Liver (tissue), 9 donors: ENCODE data around the gene SASH1. TPM values are rescaled to one million over a fixed set of nuclear protein-coding genes. Genes with fewer than 3 reads are reported as not detected.

Experiments used
- DNase-seq: peaks from one replicate; pipeline ENCODE4 v3.0.0-alpha.2; 2017; ENCODE audit warnings: low spot score
- H3K27ac ChIP-seq, 2 donors: one replicate each; pipeline ENCODE4 v1.7.0; 2013; ENCODE audit warnings: inconsistent platforms in 2 of 2, low read length in 2 of 2, control low read depth in 1 of 2, low read depth in 1 of 2, mild to moderate bottlenecking in 1 of 2
- H3K27me3 ChIP-seq, 4 donors: one replicate each; pipeline versions ENCODE4 v1.6.1 to v1.7.0; 2013; ENCODE audit warnings: low read length in 3 of 4, inconsistent platforms in 1 of 4, mild to moderate bottlenecking in 1 of 4, moderate library complexity in 1 of 4; ENCODE audit not compliant: control insufficient read depth in 4 of 4, insufficient read depth in 4 of 4
- H3K36me3 ChIP-seq, 4 donors: one replicate each; pipeline versions ENCODE4 v1.6.1 to v1.7.0; 2013; ENCODE audit warnings: low read length in 3 of 4, mild to moderate bottlenecking in 3 of 4, low read depth in 1 of 4, moderate library complexity in 1 of 4; ENCODE audit not compliant: control insufficient read depth in 4 of 4, insufficient read depth in 3 of 4
- H3K4me1 ChIP-seq, 4 donors: one replicate each; pipeline versions ENCODE4 v1.6.1 to v1.7.0; 2013; ENCODE audit warnings: low read length in 3 of 4, mild to moderate bottlenecking in 3 of 4, moderate library complexity in 1 of 4; ENCODE audit not compliant: control insufficient read depth in 4 of 4, insufficient read depth in 4 of 4
- H3K4me3 ChIP-seq, 3 donors: one replicate each; pipeline versions ENCODE4 v1.6.1 to v1.7.0; 2013; ENCODE audit warnings: low read length in 3 of 3, control low read depth in 1 of 3, low read depth in 1 of 3, mild to moderate bottlenecking in 1 of 3
- H3K9ac ChIP-seq, 2 donors: one replicate each; pipeline ENCODE4 v1.7.0; 2013; ENCODE audit warnings: low read length in 2 of 2, mild to moderate bottlenecking in 2 of 2, moderate library complexity in 2 of 2, control low read depth in 1 of 2, low read depth in 1 of 2
- H3K9me3 ChIP-seq, 4 donors: one replicate each; pipeline versions ENCODE4 v1.6.1 to v1.7.0; 2013; ENCODE audit warnings: low read length in 3 of 4; ENCODE audit not compliant: control insufficient read depth in 4 of 4
- ATF3 ChIP-seq: IDR thresholded peaks from 2 replicates; pipeline ENCODE4 v1.6.1; 2016; ENCODE audit warnings: antibody characterized with exemption
- EGR1 ChIP-seq, 2 donors: IDR thresholded peaks; 2 replicates each; pipeline ENCODE4 v1.6.1; 2016 to 2018; ENCODE audit warnings: antibody characterized with exemption in 2 of 2, low read depth in 2 of 2
- FOXA1 ChIP-seq: IDR thresholded peaks from 2 replicates; pipeline ENCODE4 v1.6.1; 2016; ENCODE audit warnings: antibody characterized with exemption
- FOXA2 ChIP-seq: IDR thresholded peaks from 2 replicates; pipeline ENCODE4 v1.6.1; 2016; ENCODE audit warnings: antibody characterized with exemption
- GABPA ChIP-seq, 2 donors: IDR thresholded peaks in 1 of 2; conservative IDR thresholded peaks in 1 of 2; 2 replicates each; pipeline ENCODE4 v1.6.1; 2016; ENCODE audit warnings: antibody characterized with exemption in 2 of 2, mild to moderate bottlenecking in 1 of 2, moderate library complexity in 1 of 2
- HNF4A ChIP-seq, 2 donors: conservative IDR thresholded peaks; 2 replicates each; pipeline ENCODE4 v1.6.1; 2016; ENCODE audit warnings: antibody characterized with exemption in 2 of 2, mild to moderate bottlenecking in 2 of 2
- HNF4G ChIP-seq: IDR thresholded peaks from 2 replicates; pipeline ENCODE4 v1.6.1; 2016; ENCODE audit warnings: antibody characterized with exemption
- JUND ChIP-seq, 2 donors: IDR thresholded peaks; 2 replicates each; pipeline ENCODE4 v1.6.1; 2016; ENCODE audit warnings: antibody characterized with exemption in 2 of 2
- MAX ChIP-seq: IDR thresholded peaks from 2 replicates; pipeline ENCODE4 v1.6.1; 2016; ENCODE audit warnings: antibody characterized with exemption
- NR2F2 ChIP-seq: IDR thresholded peaks from 2 replicates; pipeline ENCODE4 v1.6.1; 2016; ENCODE audit warnings: antibody characterized with exemption
- RAD21 ChIP-seq, 2 donors: IDR thresholded peaks; 2 replicates each; pipeline ENCODE4 v1.6.1; 2016; ENCODE audit warnings: antibody characterized with exemption in 2 of 2, mild to moderate bottlenecking in 2 of 2
- RXRA ChIP-seq, 2 donors: IDR thresholded peaks; 2 replicates each; pipeline ENCODE4 v1.6.1; 2017 to 2018; ENCODE audit warnings: antibody characterized with exemption in 2 of 2, mild to moderate bottlenecking in 1 of 2
- SP1 ChIP-seq: IDR thresholded peaks from 2 replicates; pipeline ENCODE4 v1.6.1; 2018; ENCODE audit warnings: antibody characterized with exemption, mild to moderate bottlenecking
- TAF1 ChIP-seq: conservative IDR thresholded peaks from 2 replicates; pipeline ENCODE4 v1.6.1; 2016; ENCODE audit warnings: antibody characterized with exemption, mild to moderate bottlenecking
- YY1 ChIP-seq: IDR thresholded peaks from 2 replicates; pipeline ENCODE4 v1.6.1; 2016; ENCODE audit warnings: antibody characterized with exemption, mild to moderate bottlenecking
- ZBTB33 ChIP-seq: IDR thresholded peaks from 2 replicates; pipeline ENCODE4 v1.6.1; 2016; ENCODE audit warnings: antibody characterized with exemption
- WGBS: extraction: QIAGEN DNeasy Blood & Tissue Kit; methylation state at CpG from one replicate; pipeline ENCODE4 v1.1.7; 2013; 5-methylcytosine and 5-hydroxymethylcytosine counted together
- polyA plus RNA-seq, 2 donors: library from polyadenylated mRNA; stranded (reverse) in 1 of 2; unstranded in 1 of 2; fragments of 200-250 nt in 1 of 2; fragments of >200 nt in 1 of 2; fragmentation: Nextera tagmentation in 1 of 2; extraction: Ambion mirVana in 1 of 2; gene quantifications; one replicate each; pipeline versions ENCODE4 v1.2.1 to v1.2.3, GENCODE V29; 2013 to 2015
- total RNA-seq, 2 donors: library from RNA; depleted of rRNA; stranded (reverse); fragments of >200 nt; gene quantifications; one replicate each; pipeline ENCODE4 v1.2.3, GENCODE V29; 2014
- TF ChIP-seq, protein P1 (sequence below): fragments of 150-350 bp; IDR thresholded peaks from 2 replicates; pipeline ENCODE4 v1.5.1; 2017; ENCODE audit warnings: improper control_type of control experiment, low read depth, low read length; ENCODE audit not compliant: missing input control
- TF ChIP-seq, protein P2 (sequence below): IDR thresholded peaks from 2 replicates; pipeline ENCODE4 v1.6.1; 2016; ENCODE audit warnings: antibody characterized with exemption, mild to moderate bottlenecking
- donor health status: healthy.
- donor health status: healthy.
- donor health status: healthy.
- donor health status: healthy.
- donor health status: healthy.

SASH1 gene
- total and polyA plus RNA-seq, 4 donors, result 3.5 to 16.4 (median 7.6) TPM

DNA sequence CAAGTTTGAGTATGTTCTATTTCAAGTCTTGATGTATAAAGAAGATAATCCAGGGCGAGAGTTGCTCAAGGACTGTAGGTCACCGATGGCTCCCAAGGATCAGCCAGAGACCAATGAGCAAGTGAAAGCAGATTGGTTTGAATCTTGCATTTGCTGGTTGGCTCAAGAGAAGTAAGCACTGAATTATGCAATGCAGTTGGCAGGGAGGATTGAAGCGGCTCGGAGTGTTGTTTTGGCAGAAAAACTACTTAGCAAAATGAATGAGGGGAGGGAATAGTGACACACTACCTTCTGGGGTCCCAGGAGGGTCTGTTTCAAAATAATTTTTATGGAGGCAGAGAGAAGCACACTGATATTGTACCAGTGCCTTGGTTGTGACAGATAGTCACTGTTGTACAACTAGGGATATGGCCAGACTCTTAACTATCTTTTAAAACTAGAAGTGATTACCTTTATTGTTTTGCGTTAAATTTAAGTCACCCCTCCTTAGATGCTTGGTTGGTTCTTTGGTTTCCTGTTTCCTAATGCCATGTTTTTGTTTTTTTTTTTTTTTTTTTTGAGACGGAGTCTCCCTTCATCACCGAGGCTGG lies 15.7 kb downstream of the SASH1 start:
- TF ChIP-seq EGR1 (IDR thresholded peaks at IDR 0.05; ENCODE audit: low read depth in 2 of 2) (no peak), JUND (IDR thresholded peaks at IDR 0.05) (peak; percentile 15 to 27), RAD21 (IDR thresholded peaks at IDR 0.05) (peak in 1 of 2 donors; percentile 29), FOXA2 (no peak), ATF3 (no peak), SP1 (no peak), RXRA (IDR thresholded peaks at IDR 0.05) (peak in 1 of 2 donors; percentile 38), GABPA (IDR thresholded peaks at IDR 0.05 in 1 of 2, conservative IDR thresholded peaks at IDR 0.05 in 1 of 2) (no peak), HNF4A (conservative IDR thresholded peaks at IDR 0.05) (peak; percentile 25 to 50), HNF4G (no peak), NR2F2 (peak; percentile 19), ZBTB33 (no peak), MAX (no peak), TAF1 (no peak), YY1 (no peak), FOXA1 (no peak)
- TF ChIP-seq, protein P1, sequence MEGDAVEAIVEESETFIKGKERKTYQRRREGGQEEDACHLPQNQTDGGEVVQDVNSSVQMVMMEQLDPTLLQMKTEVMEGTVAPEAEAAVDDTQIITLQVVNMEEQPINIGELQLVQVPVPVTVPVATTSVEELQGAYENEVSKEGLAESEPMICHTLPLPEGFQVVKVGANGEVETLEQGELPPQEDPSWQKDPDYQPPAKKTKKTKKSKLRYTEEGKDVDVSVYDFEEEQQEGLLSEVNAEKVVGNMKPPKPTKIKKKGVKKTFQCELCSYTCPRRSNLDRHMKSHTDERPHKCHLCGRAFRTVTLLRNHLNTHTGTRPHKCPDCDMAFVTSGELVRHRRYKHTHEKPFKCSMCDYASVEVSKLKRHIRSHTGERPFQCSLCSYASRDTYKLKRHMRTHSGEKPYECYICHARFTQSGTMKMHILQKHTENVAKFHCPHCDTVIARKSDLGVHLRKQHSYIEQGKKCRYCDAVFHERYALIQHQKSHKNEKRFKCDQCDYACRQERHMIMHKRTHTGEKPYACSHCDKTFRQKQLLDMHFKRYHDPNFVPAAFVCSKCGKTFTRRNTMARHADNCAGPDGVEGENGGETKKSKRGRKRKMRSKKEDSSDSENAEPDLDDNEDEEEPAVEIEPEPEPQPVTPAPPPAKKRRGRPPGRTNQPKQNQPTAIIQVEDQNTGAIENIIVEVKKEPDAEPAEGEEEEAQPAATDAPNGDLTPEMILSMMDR, result no peak
- TF ChIP-seq, protein P2, sequence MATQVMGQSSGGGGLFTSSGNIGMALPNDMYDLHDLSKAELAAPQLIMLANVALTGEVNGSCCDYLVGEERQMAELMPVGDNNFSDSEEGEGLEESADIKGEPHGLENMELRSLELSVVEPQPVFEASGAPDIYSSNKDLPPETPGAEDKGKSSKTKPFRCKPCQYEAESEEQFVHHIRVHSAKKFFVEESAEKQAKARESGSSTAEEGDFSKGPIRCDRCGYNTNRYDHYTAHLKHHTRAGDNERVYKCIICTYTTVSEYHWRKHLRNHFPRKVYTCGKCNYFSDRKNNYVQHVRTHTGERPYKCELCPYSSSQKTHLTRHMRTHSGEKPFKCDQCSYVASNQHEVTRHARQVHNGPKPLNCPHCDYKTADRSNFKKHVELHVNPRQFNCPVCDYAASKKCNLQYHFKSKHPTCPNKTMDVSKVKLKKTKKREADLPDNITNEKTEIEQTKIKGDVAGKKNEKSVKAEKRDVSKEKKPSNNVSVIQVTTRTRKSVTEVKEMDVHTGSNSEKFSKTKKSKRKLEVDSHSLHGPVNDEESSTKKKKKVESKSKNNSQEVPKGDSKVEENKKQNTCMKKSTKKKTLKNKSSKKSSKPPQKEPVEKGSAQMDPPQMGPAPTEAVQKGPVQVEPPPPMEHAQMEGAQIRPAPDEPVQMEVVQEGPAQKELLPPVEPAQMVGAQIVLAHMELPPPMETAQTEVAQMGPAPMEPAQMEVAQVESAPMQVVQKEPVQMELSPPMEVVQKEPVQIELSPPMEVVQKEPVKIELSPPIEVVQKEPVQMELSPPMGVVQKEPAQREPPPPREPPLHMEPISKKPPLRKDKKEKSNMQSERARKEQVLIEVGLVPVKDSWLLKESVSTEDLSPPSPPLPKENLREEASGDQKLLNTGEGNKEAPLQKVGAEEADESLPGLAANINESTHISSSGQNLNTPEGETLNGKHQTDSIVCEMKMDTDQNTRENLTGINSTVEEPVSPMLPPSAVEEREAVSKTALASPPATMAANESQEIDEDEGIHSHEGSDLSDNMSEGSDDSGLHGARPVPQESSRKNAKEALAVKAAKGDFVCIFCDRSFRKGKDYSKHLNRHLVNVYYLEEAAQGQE, result no peak
- no peaks in the 10 kb centered on the region for H3K27me3 ChIP-seq
- H3K9me3 ChIP-seq, result no peaks in the 10 kb centered on the region
- no peak overlapping the region for H3K4me3 ChIP-seq
- DNase-seq, result no peak
- H3K4me1 ChIP-seq, result peaks cover 0 to 4% (median 2%) of the 10 kb centered on the region in 4 donors
- no peak overlapping the region for H3K9ac ChIP-seq
- peak overlapping the region in 1 of 2 donors; percentile 18 for H3K27ac ChIP-seq
- 33% methylated on average over 7 of the region's 7 CpGs for WGBS
- H3K36me3 ChIP-seq, result no peaks in the 10 kb centered on the region
